ENCODE data around the gene PPCDC.

DNA sequence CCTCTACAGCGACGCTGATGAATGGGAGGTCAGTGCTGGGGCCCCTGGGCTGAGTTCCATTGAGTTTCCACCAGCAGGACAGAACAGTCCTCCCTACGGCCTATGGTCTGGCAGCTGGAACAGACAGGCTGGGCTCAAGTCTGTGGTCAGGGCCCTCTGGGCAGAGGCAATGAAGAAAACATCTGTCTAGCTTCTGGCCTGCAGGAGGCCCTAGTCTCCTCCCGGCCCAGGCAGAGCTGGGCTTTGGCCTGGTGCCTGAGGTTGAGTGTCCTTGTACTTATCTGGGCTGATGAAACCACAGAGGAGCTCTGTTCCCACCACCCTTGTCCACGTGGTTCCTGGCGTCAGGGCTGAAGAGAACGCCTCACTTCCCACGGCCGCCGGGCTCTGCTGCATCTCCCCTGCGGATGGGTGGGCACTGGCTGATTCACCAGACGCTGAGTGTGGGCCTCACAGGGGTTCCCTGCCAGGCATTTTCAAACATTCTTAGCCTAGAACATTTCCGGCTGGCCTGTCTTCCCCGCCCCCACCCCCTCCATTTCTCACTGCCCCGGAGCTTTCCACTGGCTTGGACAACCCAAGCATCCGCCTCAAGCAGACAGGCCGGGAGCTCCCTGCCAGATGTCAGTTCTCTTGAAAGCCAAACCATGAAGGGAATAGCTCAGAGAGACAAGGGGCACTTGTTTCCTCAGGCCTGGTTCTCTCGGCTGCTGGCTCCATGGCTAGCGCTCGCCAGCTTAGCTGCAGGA, 20.3 kb downstream of the PPCDC start:
- TF ChIP-seq, protein P1, sequence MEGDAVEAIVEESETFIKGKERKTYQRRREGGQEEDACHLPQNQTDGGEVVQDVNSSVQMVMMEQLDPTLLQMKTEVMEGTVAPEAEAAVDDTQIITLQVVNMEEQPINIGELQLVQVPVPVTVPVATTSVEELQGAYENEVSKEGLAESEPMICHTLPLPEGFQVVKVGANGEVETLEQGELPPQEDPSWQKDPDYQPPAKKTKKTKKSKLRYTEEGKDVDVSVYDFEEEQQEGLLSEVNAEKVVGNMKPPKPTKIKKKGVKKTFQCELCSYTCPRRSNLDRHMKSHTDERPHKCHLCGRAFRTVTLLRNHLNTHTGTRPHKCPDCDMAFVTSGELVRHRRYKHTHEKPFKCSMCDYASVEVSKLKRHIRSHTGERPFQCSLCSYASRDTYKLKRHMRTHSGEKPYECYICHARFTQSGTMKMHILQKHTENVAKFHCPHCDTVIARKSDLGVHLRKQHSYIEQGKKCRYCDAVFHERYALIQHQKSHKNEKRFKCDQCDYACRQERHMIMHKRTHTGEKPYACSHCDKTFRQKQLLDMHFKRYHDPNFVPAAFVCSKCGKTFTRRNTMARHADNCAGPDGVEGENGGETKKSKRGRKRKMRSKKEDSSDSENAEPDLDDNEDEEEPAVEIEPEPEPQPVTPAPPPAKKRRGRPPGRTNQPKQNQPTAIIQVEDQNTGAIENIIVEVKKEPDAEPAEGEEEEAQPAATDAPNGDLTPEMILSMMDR (conservative IDR thresholded peaks at IDR 0.05; ENCODE audit: low read length), result peak; percentile 55
- no peak for TF ChIP-seq EZH2phosphoT487 (IDR thresholded peaks at IDR 0.05; ENCODE audit: borderline replicate concordance)
